Fibroblast of the aortic adventitia (primary cell): Measurements from ENCODE around the gene DYDC1. TPM values are rescaled to one million over a fixed set of nuclear protein-coding genes. Genes with fewer than 3 reads are reported as not detected.
"Not testable (repeated sequence)": the region's sequence is repeated elsewhere in the genome, so short reads cannot be mapped to it uniquely, and the experiment has no call there.

Source experiments
- DNase-seq: peaks from one replicate; pipeline ENCODE4 v3.0.0-alpha.2; 2010; ENCODE audit warnings: low read depth
- H3K4me3 ChIP-seq: 2 replicates; pipeline ENCODE4 v1.5.1; 2011; ENCODE audit warnings: low read depth, mild to moderate bottlenecking, control low read depth, low read length, moderate library complexity
- total RNA-seq: library from RNA; depleted of rRNA; stranded (reverse); fragments of >200 nt; gene quantifications from 2 replicates; pipeline ENCODE4 v1.2.3, GENCODE V29; 2012; ENCODE audit warnings: low replicate concordance
- TF ChIP-seq, protein P1 (sequence below): IDR thresholded peaks from 2 replicates; pipeline ENCODE4 v1.5.1; 2011; ENCODE audit warnings: mild to moderate bottlenecking, low read length, control low read depth, inconsistent platforms; ENCODE audit not compliant: insufficient read depth

The DYDC1 gene
- total RNA-seq, 1 donor: not detected

- DNase-seq: no peak
- TF ChIP-seq, protein P1, sequence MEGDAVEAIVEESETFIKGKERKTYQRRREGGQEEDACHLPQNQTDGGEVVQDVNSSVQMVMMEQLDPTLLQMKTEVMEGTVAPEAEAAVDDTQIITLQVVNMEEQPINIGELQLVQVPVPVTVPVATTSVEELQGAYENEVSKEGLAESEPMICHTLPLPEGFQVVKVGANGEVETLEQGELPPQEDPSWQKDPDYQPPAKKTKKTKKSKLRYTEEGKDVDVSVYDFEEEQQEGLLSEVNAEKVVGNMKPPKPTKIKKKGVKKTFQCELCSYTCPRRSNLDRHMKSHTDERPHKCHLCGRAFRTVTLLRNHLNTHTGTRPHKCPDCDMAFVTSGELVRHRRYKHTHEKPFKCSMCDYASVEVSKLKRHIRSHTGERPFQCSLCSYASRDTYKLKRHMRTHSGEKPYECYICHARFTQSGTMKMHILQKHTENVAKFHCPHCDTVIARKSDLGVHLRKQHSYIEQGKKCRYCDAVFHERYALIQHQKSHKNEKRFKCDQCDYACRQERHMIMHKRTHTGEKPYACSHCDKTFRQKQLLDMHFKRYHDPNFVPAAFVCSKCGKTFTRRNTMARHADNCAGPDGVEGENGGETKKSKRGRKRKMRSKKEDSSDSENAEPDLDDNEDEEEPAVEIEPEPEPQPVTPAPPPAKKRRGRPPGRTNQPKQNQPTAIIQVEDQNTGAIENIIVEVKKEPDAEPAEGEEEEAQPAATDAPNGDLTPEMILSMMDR: no peak
- H3K4me3 ChIP-seq: no peak overlapping the region
Measured at GRCh38 chr10:80318742-80319141, 37.8 kb downstream of the DYDC1 start.

DNA sequence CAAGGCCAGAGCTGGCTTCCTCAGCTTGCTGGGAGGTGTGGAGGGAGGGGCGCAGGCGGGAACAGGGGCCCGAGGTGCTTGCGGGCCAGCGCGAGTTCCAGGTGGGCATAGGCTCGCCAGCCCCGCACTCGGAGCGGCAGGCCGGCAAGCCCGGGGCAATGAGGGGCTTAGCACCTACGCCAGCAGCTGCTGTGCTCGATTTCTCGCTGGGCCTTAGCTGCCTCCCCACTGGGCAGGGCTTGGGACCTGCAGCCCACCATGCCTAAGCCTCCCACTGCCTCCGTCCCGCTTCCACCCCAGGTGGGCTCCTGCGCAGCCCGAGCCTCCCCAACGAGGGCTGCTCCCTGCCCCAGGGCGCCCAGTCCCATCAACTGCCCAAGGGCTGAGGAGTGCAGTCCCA, 41.2 kb downstream of the DYDC1 start:
- no peak overlapping the region for H3K4me3 ChIP-seq
- DNase-seq: no peak
- TF ChIP-seq, protein P1: no peak

- TF ChIP-seq, protein P1: no peak
- DNase-seq: no peak
- no peak overlapping the region for H3K4me3 ChIP-seq
Measured at GRCh38 chr10:80313523-80313922, 43.0 kb downstream of the DYDC1 start.

GRCh38 chr10:80305989-80306388, 50.6 kb downstream of the DYDC1 start:
- not testable (repeated sequence) for H3K4me3 ChIP-seq, DNase-seq

DNA sequence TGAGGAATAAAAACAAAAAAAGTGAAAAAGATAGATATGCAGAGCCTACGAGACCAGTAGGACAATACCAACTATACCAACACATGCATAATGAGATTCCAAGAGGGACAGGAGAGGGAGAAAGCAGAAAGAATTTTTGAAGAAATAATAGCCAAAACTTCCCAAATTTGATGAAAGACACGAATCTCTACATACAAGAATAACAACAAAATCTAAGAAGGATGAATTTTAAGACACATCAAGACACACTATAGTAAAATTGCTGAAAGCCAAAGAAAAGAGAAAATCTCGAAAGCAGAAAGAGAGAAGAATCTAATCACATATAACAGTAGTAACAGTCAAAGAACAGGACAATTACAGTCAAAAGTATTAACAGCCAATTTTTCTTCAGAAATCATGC, 59.6 kb downstream of the DYDC1 start:
- TF ChIP-seq, protein P1: no peak
- no peak overlapping the region for H3K4me3 ChIP-seq
- no peak for DNase-seq

- TF ChIP-seq, protein P1: no peak
- H3K4me3 ChIP-seq: no peak overlapping the region
- no peak for DNase-seq
Measured at GRCh38 chr10:80292607-80293239, 63.8 kb downstream of the DYDC1 start.

DNA sequence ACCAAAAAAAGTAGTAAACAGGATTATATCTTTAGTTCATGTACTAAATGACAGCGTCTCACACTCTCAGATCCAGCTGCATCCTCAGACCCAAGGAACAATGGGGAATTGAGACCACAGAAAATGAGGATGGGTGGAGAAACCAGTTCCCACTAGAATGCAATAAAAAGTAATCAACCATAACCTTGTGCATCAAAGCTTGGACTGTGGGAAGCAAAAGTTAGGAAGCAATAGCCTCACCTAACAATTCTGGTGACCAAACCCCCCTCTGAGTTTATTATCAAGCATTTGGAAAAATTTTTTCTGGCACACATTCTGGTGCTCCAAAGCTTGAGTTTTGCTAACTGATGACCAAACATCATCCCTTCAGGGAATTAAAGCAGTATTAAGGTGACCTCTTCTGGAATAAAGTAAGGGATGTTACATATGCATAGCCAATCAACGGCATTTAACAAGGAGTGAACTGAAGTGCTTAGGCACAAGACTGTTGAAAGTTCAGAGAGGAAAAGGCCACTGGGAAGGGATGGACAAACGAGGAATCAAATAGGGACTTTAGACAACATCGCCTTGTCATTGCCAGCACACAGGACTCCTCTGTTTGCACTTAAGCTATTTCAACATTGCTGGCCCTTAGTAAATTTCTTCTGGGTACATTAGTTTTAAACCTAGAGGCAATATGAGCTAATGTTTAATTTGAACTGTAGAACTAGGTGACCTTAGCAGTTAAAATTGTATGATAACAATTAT, 65.9 kb downstream of the DYDC1 start:
- TF ChIP-seq, protein P1: no peak
- H3K4me3 ChIP-seq: no peak overlapping the region
- no peak for DNase-seq
